IPS-20b (cell line): Measurements from ENCODE around the gene AQP12A.
"Not testable (repeated sequence)": the region's sequence is repeated elsewhere in the genome, so short reads cannot be mapped to it uniquely, and the experiment has no call there.

Experiments used
- H3K27ac ChIP-seq: one replicate; pipeline ENCODE4 v1.5.1; 2013; ENCODE audit warnings: low read length
- H3K27me3 ChIP-seq: 2 replicates; pipeline ENCODE4 v1.6.1; 2013; ENCODE audit warnings: mild to moderate bottlenecking, low read length, inconsistent platforms; ENCODE audit not compliant: insufficient read depth
- H3K36me3 ChIP-seq: 2 replicates; pipeline ENCODE4 v1.6.1; 2013; ENCODE audit warnings: low read depth, mild to moderate bottlenecking, inconsistent platforms, low read length, moderate library complexity; ENCODE audit not compliant: insufficient read depth
- H3K4me1 ChIP-seq: 2 replicates; pipeline ENCODE4 v1.6.1; 2013; ENCODE audit warnings: mild to moderate bottlenecking, control low read depth, inconsistent platforms, low read length, moderate library complexity; ENCODE audit not compliant: insufficient read depth
- H3K4me3 ChIP-seq: 2 replicates; pipeline ENCODE4 v1.5.1; 2013; ENCODE audit warnings: mild to moderate bottlenecking, low read length, inconsistent platforms
- H3K9ac ChIP-seq: 2 replicates; pipeline ENCODE4 v1.6.1; 2013; ENCODE audit warnings: low read depth, mild to moderate bottlenecking, inconsistent platforms, low read length, moderate library complexity
- H3K9me3 ChIP-seq: 2 replicates; pipeline ENCODE4 v1.6.1; 2013; ENCODE audit warnings: mild to moderate bottlenecking, low read depth, low read length, inconsistent platforms; ENCODE audit not compliant: insufficient read depth

The AQP12A gene

DNA sequence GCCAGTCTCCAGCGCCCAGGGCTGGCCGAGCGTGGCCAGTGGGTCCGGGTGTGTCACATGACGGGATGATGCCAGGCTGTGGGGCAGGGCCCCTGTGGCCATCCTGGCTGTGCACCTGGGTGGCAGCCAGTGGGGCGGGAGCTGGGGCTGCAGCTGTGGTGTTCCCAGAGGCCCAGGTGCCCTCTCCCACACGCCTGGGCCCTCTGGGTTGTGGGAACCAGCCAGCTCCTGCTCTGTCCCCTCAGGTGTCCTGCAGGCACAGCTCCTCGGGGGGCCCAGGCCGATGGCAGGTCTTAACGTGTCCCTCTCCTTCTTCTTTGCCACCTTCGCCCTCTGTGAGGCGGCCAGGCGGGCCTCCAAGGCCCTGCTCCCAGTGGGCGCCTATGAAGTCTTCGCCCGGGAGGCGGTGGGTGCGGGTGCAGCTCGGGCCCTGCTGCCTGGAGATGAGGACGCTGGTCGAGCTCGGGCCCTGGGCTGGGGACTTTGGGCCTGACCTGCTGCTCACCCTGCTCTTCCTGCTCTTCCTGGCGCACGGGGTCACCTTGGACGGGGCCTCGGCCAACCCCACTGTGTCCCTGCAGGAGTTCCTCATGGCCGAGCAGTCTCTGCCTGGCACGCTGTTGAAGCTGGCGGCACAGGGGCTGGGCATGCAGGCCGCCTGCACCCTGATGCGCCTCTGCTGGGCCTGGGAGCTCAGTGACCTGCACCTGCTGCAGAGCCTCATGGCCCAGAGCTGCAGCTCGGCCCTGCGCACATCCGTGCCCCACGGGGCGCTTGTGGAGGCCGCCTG is at the start of gene AQP12A:
Gene AQP12A, plus strand, starts transcription at position 236 of the 790 bp plus-strand sequence. Its CDS starts 48 bp downstream, at position 284.
- H3K9me3 ChIP-seq, H3K9ac ChIP-seq, H3K27me3 ChIP-seq, H3K4me3 ChIP-seq, H3K4me1 ChIP-seq, H3K27ac ChIP-seq, H3K36me3 ChIP-seq: not testable (repeated sequence)

GRCh38 chr2:240642061-240642805 is 49.4 kb upstream of the AQP12A start:
- peaks cover 7% of the 10 kb centered on the region; the same call in 1 of the 2 replicates for H3K27me3 ChIP-seq

GRCh38 chr2:240642806-240643092 is 48.9 kb upstream of the AQP12A start:
- Histone ChIP-seq H3K4me1 (no peaks in the 10 kb centered on the region), H3K9ac (no peak overlapping the region), H3K27me3 (peaks cover 7% of the 10 kb centered on the region; the same call in 1 of the 2 replicates), H3K9me3 (no peaks in the 10 kb centered on the region), H3K36me3 (no peaks in the 10 kb centered on the region), H3K4me3 (no peak overlapping the region), H3K27ac (no peak overlapping the region)

More at GRCh38 chr2:240642061-240642805, 49.4 kb upstream of the AQP12A start:
- H3K9ac ChIP-seq = no peak overlapping the region
- H3K36me3 ChIP-seq = no peaks in the 10 kb centered on the region
- no peaks in the 10 kb centered on the region for H3K4me1 ChIP-seq
- no peak overlapping the region for H3K27ac ChIP-seq
- H3K9me3 ChIP-seq = no peaks in the 10 kb centered on the region
- H3K4me3 ChIP-seq = no peak overlapping the region

GRCh38 chr2:240643093-240643810 is 48.4 kb upstream of the AQP12A start:
- H3K4me3 ChIP-seq = no peak overlapping the region
- peaks cover 8% of the 10 kb centered on the region for H3K27me3 ChIP-seq
- no peak overlapping the region for H3K27ac ChIP-seq
- H3K9me3 ChIP-seq = no peaks in the 10 kb centered on the region
- no peak overlapping the region for H3K9ac ChIP-seq
- no peaks in the 10 kb centered on the region for H3K4me1 ChIP-seq
- H3K36me3 ChIP-seq = no peaks in the 10 kb centered on the region

DNA sequence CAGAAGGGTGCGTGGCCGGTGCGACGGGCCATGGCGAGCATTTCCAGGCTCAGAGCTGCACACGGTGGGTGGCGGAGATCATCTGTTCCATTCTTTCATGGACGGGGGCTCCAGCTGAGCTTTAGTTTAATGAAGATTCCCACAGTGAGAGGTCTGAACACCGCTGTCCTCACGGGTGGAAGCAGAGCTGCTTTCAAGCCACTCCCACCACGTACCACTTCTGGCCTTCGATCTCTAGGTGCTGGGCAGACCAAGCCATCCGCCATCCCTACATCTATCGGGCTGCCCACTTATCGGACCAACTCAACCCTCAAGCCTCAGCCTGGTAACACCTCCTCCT is 47.9 kb upstream of the AQP12A start:
- peaks cover 8% of the 10 kb centered on the region for H3K27me3 ChIP-seq

GRCh38 chr2:240644171-240644651 is 47.5 kb upstream of the AQP12A start:
- no peaks in the 10 kb centered on the region; the same call in 1 of the 2 replicates for H3K4me1 ChIP-seq
- no peaks in the 10 kb centered on the region for H3K36me3 ChIP-seq
- no peak overlapping the region for H3K4me3 ChIP-seq
- H3K27ac ChIP-seq = no peak overlapping the region
- H3K27me3 ChIP-seq = peaks cover 10% of the 10 kb centered on the region
- no peak overlapping the region for H3K9ac ChIP-seq
- H3K9me3 ChIP-seq = no peaks in the 10 kb centered on the region

More for the DNA sequence above, 47.9 kb upstream of the AQP12A start:
- no peak overlapping the region for H3K9ac ChIP-seq
- H3K4me3 ChIP-seq = no peak overlapping the region
- no peaks in the 10 kb centered on the region for H3K36me3 ChIP-seq
- no peak overlapping the region for H3K27ac ChIP-seq
- no peaks in the 10 kb centered on the region for H3K9me3 ChIP-seq
- H3K4me1 ChIP-seq = no peaks in the 10 kb centered on the region

- no peak overlapping the region for H3K9ac ChIP-seq
- no peak overlapping the region for H3K27ac ChIP-seq
- no peaks in the 10 kb centered on the region for H3K36me3 ChIP-seq
- H3K9me3 ChIP-seq = no peaks in the 10 kb centered on the region
- peaks cover 16% of the 10 kb centered on the region for H3K27me3 ChIP-seq
- H3K4me1 ChIP-seq = no peaks in the 10 kb centered on the region; the same call in 1 of the 2 replicates
- H3K4me3 ChIP-seq = no peak overlapping the region
Measured at GRCh38 chr2:240644859-240645301, 46.8 kb upstream of the AQP12A start.

DNA sequence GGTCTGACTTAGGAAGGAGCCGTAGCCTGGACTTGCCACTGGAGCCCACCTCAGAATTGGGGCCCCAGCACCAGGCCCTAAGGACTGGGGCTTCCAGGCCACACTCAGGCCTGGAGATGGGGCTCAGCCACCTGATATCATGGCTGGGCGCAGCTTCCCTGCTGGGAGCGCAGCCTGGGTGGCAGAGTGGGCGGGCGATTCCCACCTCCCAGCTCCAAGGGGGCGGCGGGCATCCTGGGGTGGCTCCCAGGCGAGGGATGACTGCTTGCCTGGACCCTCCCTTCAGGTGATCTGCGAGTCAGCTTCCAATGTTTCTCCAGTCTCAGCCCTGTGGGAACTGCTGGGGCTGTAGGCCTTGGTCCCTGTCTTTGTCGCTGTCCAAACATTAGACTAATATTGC is 46.3 kb upstream of the AQP12A start:
- Histone ChIP-seq H3K27ac (no peak overlapping the region), H3K9ac (no peak overlapping the region), H3K4me1 (no peaks in the 10 kb centered on the region; the same call in 1 of the 2 replicates), H3K27me3 (peaks cover 16% of the 10 kb centered on the region), H3K4me3 (no peak overlapping the region), H3K9me3 (no peaks in the 10 kb centered on the region), H3K36me3 (no peaks in the 10 kb centered on the region)

DNA sequence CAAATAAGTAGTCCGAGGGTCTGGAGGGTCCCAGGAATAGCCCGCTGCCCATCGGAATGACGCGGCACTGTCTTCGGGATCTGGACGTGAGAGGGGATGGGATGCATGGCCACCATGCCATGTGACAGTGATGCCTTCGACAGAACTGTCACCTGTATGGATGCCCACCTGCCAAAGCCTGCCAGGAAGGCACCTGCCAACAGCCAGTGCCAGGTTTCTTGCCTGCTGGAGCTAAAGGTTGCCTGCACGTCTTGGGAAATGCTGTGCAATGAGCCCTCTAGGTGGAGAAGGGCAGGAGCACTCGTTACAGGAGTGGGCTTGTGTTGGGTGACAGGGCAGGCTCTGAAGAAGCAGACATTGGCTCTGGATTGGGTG is 45.9 kb upstream of the AQP12A start:
- Histone ChIP-seq H3K27me3 (peaks cover 16% of the 10 kb centered on the region), H3K27ac (no peak overlapping the region), H3K4me1 (no peaks in the 10 kb centered on the region; the same call in 1 of the 2 replicates), H3K36me3 (no peaks in the 10 kb centered on the region), H3K9me3 (no peaks in the 10 kb centered on the region), H3K4me3 (no peak overlapping the region), H3K9ac (no peak overlapping the region)

DNA sequence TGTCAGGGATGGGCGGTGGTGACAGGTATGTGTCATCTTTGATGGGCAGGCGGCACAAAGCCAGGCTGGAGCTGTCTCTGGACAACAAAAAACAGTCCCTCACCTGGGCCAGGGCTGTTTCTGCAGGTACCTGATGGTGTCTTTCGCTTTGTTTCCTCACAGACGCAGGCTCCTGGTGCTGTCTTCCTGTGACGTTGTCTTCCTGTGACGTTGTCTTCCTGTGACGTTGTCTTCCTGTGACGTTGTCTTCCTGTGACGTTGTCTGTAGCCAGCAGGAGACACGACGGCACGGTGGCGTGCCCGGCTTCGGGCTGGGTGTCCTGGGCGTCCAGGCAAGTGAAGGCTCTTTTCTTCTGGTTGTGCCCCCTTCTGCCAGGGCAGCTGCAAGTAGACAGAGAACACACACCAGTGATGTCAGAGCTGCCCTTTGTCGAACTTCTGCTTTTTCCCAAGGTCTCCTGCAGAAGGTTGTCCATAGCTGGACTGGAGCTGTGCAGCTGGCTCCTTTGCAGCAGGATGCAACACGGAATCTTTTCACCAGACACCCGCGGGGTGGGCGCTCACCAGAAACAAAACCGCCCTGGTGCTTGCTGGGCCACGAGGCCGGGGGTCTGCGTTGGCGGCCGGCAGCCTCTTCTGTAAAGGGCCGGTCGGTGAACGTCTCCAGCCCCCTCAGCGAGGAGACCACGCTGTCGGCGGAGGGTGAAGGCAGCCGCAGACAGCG is 45.3 kb upstream of the AQP12A start:
- H3K9me3 ChIP-seq = no peaks in the 10 kb centered on the region
- no peaks in the 10 kb centered on the region; the same call in 1 of the 2 replicates for H3K4me1 ChIP-seq
- peaks cover 16% of the 10 kb centered on the region for H3K27me3 ChIP-seq
- H3K27ac ChIP-seq = no peak overlapping the region
- no peak overlapping the region for H3K4me3 ChIP-seq
- H3K9ac ChIP-seq = no peak overlapping the region
- H3K36me3 ChIP-seq = no peaks in the 10 kb centered on the region

- no peak overlapping the region for H3K27ac ChIP-seq
- H3K27me3 ChIP-seq = peaks cover 16% of the 10 kb centered on the region
- H3K9me3 ChIP-seq = peaks cover 3% of the 10 kb centered on the region; the same call in 1 of the 2 replicates
- H3K9ac ChIP-seq = no peak overlapping the region
- H3K4me1 ChIP-seq = no peaks in the 10 kb centered on the region; the same call in 1 of the 2 replicates
- H3K36me3 ChIP-seq = no peaks in the 10 kb centered on the region
- no peak overlapping the region for H3K4me3 ChIP-seq
Measured at GRCh38 chr2:240646900-240647502, 44.7 kb upstream of the AQP12A start.
